ENCODE data around the gene OR10A3. TPM values are rescaled to one million over a fixed set of nuclear protein-coding genes. Genes with fewer than 3 reads are reported as not detected.

The OR10A3 gene
- total RNA-seq, 1 experiment from 2014 or later: not detected

GRCh38 chr11:7931168-7931567 lies 10.3 kb downstream of the OR10A3 start, which contains the start of gene OR10A6:
TSS of gene OR10A6 (minus strand) at chr11:7931268. CDS start at chr11:7928662, 2,606 bp downstream.
- Mint-ChIP-seq H3K4me1 (no peaks in the 10 kb centered on the region), H3K4me3 (no peak within 1 kb of the TSS)

GRCh38 chr11:7927635-7928034 lies 13.9 kb downstream of the OR10A3 start:
- CTCF ChIA-PET: no interaction called here
- Mint-ChIP-seq H3K4me3 (no peak overlapping the region), H3K4me1 (peaks cover 2% of the 10 kb centered on the region; the same call in 1 of the 2 replicates), H3K9me3 (peaks cover 7% of the 10 kb centered on the region), H3K36me3 (peaks cover 8% of the 10 kb centered on the region), H3K27ac (no peak overlapping the region), H3K27me3 (ENCODE audit: low read depth) (no peaks in the 10 kb centered on the region)
- DNase-seq (ENCODE audit: low spot score): no peak
- TF ChIP-seq ZNF281 (CRISPR knock-in tag; IDR thresholded peaks at IDR 0.05): no peak
- TF ChIP-seq FOXJ3 (CRISPR knock-in tag; IDR thresholded peaks at IDR 0.05; ENCODE audit: borderline replicate concordance): no peak
- TF ChIP-seq, protein P1, sequence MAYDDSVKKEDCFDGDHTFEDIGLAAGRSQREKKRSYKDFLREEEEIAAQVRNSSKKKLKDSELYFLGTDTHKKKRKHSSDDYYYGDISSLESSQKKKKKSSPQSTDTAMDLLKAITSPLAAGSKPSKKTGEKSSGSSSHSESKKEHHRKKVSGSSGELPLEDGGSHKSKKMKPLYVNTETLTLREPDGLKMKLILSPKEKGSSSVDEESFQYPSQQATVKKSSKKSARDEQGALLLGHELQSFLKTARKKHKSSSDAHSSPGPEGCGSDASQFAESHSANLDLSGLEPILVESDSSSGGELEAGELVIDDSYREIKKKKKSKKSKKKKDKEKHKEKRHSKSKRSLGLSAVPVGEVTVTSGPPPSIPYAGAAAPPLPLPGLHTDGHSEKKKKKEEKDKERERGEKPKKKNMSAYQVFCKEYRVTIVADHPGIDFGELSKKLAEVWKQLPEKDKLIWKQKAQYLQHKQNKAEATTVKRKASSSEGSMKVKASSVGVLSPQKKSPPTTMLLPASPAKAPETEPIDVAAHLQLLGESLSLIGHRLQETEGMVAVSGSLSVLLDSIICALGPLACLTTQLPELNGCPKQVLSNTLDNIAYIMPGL (CRISPR knock-in tag; IDR thresholded peaks at IDR 0.05): no peak
- TF ChIP-seq ZNF423 (CRISPR knock-in tag; IDR thresholded peaks at IDR 0.05): no peak
- no peak for ATAC-seq
- POLR2A ChIA-PET: no interaction called here

More at GRCh38 chr11:7931168-7931567, 10.3 kb downstream of the OR10A3 start, which contains the start of gene OR10A6:
- Mint-ChIP-seq H3K27ac (no peak within 1 kb of the TSS), H3K36me3 (peaks cover 4% of the 10 kb centered on the region), H3K27me3 (ENCODE audit: low read depth) (no peaks in the 10 kb centered on the region), H3K9me3 (peaks cover 10% of the 10 kb centered on the region)
- DNase-seq (ENCODE audit: low spot score) (no peak), ATAC-seq (no peak)
- ChIA-PET CTCF (no interaction called here), POLR2A (no interaction called here)
- TF ChIP-seq, protein P2, sequence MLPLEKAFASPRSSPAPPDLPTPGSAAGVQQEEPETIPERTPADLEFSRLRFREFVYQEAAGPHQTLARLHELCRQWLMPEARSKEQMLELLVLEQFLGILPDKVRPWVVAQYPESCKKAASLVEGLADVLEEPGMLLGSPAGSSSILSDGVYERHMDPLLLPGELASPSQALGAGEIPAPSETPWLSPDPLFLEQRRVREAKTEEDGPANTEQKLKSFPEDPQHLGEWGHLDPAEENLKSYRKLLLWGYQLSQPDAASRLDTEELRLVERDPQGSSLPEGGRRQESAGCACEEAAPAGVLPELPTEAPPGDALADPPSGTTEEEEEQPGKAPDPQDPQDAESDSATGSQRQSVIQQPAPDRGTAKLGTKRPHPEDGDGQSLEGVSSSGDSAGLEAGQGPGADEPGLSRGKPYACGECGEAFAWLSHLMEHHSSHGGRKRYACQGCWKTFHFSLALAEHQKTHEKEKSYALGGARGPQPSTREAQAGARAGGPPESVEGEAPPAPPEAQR (CRISPR knock-in tag; IDR thresholded peaks at IDR 0.05): no peak
- no peak for TF ChIP-seq RELA (CRISPR knock-in tag; IDR thresholded peaks at IDR 0.05; ENCODE audit: borderline replicate concordance)
- TF ChIP-seq IRF2 (CRISPR knock-in tag; IDR thresholded peaks at IDR 0.05; ENCODE audit: borderline replicate concordance, low read depth): no peak
- TF ChIP-seq OVOL2 (CRISPR knock-in tag; IDR thresholded peaks at IDR 0.05; ENCODE audit: borderline replicate concordance): no peak
- no peak for TF ChIP-seq EMX1 (CRISPR knock-in tag; IDR thresholded peaks at IDR 0.05)
- TF ChIP-seq NR2C2 (CRISPR knock-in tag; IDR thresholded peaks at IDR 0.05): no peak
- TF ChIP-seq TEAD1 (CRISPR knock-in tag; IDR thresholded peaks at IDR 0.05): no peak
- no peak for TF ChIP-seq SOX15 (CRISPR knock-in tag; IDR thresholded peaks at IDR 0.05)
- no peak for TF ChIP-seq CBFB (CRISPR knock-in tag; IDR thresholded peaks at IDR 0.05; ENCODE audit: low read depth)
- no peak for TF ChIP-seq FOXP4 (CRISPR knock-in tag; IDR thresholded peaks at IDR 0.05)
- TF ChIP-seq CREM (CRISPR knock-in tag; IDR thresholded peaks at IDR 0.05): no peak
- no peak for TF ChIP-seq SP1 (CRISPR knock-in tag; conservative IDR thresholded peaks at IDR 0.05)
- TF ChIP-seq E2F1 (CRISPR knock-in tag; IDR thresholded peaks at IDR 0.05): no peak

Measured in WTC11 (cell line).